ENCODE measurements around the gene MEGF11.

MEGF11 gene

GRCh38 chr15:65916664-65917406, 336.7 kb downstream of the MEGF11 start:
- no peak overlapping the region for H3K4me3 ChIP-seq (ENCODE audit: control insufficient read depth, low read depth, low read length)
- peak; percentile 73 for DNase-seq (ENCODE audit: low read depth)
- TF ChIP-seq CTCF (conservative IDR thresholded peaks at IDR 0.05; ENCODE audit: control insufficient read depth, insufficient read depth, low read depth, low read length): peak; percentile 67

GRCh38 chr15:65916041-65916663, 337.4 kb downstream of the MEGF11 start:
- H3K4me3 ChIP-seq (ENCODE audit: control insufficient read depth, low read depth, low read length): no peak overlapping the region
- DNase-seq (ENCODE audit: low read depth): no peak
- no peak for TF ChIP-seq CTCF (conservative IDR thresholded peaks at IDR 0.05; ENCODE audit: control insufficient read depth, insufficient read depth, low read depth, low read length)

- H3K4me3 ChIP-seq (ENCODE audit: control insufficient read depth, low read depth, low read length): no peak overlapping the region
Observed at GRCh38 chr15:65914981-65915925, 338.3 kb downstream of the MEGF11 start.

GRCh38 chr15:65914386-65914785, 339.2 kb downstream of the MEGF11 start:
- no peak for DNase-seq (ENCODE audit: low read depth)
- no peak overlapping the region for H3K4me3 ChIP-seq (ENCODE audit: control insufficient read depth, low read depth, low read length)
- no peak for TF ChIP-seq CTCF (conservative IDR thresholded peaks at IDR 0.05; ENCODE audit: control insufficient read depth, insufficient read depth, low read depth, low read length)

More at GRCh38 chr15:65914981-65915925, 338.3 kb downstream of the MEGF11 start:
- DNase-seq (ENCODE audit: low read depth): no peak
- TF ChIP-seq CTCF (conservative IDR thresholded peaks at IDR 0.05; ENCODE audit: control insufficient read depth, insufficient read depth, low read depth, low read length): no peak

GRCh38 chr15:65913631-65914199, 339.8 kb downstream of the MEGF11 start:
- no peak for TF ChIP-seq CTCF (conservative IDR thresholded peaks at IDR 0.05; ENCODE audit: control insufficient read depth, insufficient read depth, low read depth, low read length)
- DNase-seq (ENCODE audit: low read depth): no peak
- H3K4me3 ChIP-seq (ENCODE audit: control insufficient read depth, low read depth, low read length): no peak overlapping the region

- TF ChIP-seq CTCF (conservative IDR thresholded peaks at IDR 0.05; ENCODE audit: control insufficient read depth, insufficient read depth, low read depth, low read length): no peak
- no peak overlapping the region for H3K4me3 ChIP-seq (ENCODE audit: control insufficient read depth, low read depth, low read length)
- no peak for DNase-seq (ENCODE audit: low read depth)
Observed at GRCh38 chr15:65912235-65912634, 341.3 kb downstream of the MEGF11 start.

Data from fibroblast of mammary gland (primary cell).